ENCODE measurements around the gene KLLN.

DNA sequence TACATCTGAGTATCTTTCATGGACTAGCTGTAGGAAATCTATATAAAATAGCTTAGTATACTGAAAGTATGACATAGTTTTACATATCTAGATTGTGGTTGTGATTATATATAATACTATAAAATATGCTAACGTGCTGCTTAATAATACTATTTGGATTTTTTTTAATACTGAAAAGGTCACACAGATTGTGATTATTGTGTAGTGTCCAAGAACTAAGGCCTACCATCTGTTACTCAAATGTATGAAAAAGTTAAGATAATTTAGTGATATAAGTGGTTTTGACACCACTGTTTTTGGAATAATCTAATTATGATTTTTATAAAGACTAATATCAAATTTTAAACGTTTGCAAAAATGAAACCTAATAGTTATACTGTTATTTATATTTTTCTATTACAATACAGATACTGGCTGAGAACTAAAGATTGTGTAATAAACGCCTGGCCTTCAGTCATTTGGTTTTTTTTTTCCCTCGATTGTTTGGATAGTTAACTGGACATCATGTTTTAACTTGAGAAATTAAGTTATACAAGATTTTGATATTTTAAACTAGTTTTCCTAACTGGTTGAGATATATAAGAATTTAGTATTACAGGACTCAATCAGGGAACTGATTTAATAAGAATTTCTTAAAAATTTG, 12.7 kb upstream of the KLLN start:
- TF ChIP-seq, protein P1, sequence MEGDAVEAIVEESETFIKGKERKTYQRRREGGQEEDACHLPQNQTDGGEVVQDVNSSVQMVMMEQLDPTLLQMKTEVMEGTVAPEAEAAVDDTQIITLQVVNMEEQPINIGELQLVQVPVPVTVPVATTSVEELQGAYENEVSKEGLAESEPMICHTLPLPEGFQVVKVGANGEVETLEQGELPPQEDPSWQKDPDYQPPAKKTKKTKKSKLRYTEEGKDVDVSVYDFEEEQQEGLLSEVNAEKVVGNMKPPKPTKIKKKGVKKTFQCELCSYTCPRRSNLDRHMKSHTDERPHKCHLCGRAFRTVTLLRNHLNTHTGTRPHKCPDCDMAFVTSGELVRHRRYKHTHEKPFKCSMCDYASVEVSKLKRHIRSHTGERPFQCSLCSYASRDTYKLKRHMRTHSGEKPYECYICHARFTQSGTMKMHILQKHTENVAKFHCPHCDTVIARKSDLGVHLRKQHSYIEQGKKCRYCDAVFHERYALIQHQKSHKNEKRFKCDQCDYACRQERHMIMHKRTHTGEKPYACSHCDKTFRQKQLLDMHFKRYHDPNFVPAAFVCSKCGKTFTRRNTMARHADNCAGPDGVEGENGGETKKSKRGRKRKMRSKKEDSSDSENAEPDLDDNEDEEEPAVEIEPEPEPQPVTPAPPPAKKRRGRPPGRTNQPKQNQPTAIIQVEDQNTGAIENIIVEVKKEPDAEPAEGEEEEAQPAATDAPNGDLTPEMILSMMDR (IDR thresholded peaks at IDR 0.05): no peak
- TF ChIP-seq EZH2 (IDR thresholded peaks at IDR 0.05; ENCODE audit: borderline replicate concordance, insufficient read depth, low read depth, low read length, poor library complexity, severe bottlenecking): no peak

Measured in B cell (primary cell).